ENCODE data around the gene TSACC.

DNA sequence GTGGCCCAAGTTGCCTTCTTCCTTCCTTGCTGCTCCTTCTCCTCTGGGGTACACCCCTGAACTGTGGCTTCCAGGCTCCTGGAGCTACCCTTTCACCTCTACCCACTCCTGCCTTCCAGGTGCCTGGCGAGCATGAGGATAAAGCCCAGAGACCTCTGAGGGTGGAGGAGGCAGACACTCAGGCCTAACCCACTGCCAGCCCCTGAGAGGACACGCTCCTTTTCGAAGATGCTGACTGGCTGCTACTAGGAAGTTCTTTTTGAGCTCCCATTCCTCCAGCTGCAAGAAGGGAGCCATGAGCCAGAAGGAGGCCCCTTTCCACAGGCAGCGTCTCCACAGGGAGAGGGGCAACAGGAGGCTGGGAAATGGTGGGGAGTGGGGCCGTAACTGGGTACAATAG lies 46.3 kb downstream of the TSACC start:
- TF ChIP-seq EGR1 (IDR thresholded peaks at IDR 0.05; ENCODE audit: borderline replicate concordance in 1 of 2, low read depth in 2 of 2, low read length in 2 of 2) (no peak), CTCF (IDR thresholded peaks at IDR 0.05 in 2 of 3, conservative IDR thresholded peaks at IDR 0.05 in 1 of 3; ENCODE audit: control insufficient read depth in 2 of 3, extremely low read depth in 1 of 3, insufficient read depth in 1 of 3, low read depth in 3 of 3, low read length in 3 of 3) (no peak)

Measured in GM12878 (cell line).